Measurements from ENCODE around the gene SLC16A3.

Gene SLC16A3

DNA sequence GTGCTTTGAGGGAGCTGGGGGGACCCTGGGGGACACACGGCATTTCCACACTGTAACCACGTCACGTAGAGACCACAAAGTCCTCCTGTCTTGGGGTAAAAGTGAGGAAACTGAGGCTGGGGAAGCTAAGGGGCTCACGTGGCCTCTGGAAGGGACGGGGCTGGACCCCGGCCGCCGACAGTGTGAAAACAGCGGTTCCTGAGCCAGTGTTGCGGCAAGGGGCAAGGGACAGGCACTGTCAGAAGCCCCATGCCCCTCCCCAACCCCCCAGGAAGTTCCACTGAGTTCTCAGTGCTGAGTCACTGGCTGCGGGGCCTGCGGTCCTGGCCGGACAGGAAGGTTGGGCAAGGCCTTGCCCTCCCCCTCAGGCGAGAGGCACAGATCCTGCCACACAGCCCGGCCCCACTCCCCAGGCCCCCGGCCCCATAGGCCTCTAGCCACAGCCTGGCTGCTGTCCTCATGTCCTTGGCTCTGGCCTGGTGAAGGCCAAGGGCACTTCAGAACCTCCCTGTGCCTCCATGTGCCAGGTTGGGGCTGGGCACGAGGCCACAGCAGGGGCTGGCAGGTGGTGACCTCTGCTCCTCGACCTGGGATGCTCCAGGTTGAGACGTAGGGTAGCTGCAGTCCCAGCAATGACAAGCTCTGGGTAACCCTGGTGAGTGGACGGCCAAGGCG is 11.2 kb upstream of the SLC16A3 start:
- H3K27me3 ChIP-seq (ENCODE audit: low read depth, low read length) = no peaks in the 10 kb centered on the region
- peaks cover 0 to 26% of the 10 kb centered on the region in 2 donors for H3K4me1 ChIP-seq (ENCODE audit: control insufficient read depth in 1 of 2, insufficient read depth in 2 of 2, low read length in 2 of 2)
- peak overlapping the region; percentile 45 for H3K27ac ChIP-seq (ENCODE audit: low read length)
- no peaks in the 10 kb centered on the region for H3K36me3 ChIP-seq (ENCODE audit: control insufficient read depth in 1 of 2, insufficient read depth in 2 of 2, low read length in 2 of 2)
- no peaks in the 10 kb centered on the region for H3K9me3 ChIP-seq (ENCODE audit: control insufficient read depth in 1 of 2, low read length in 2 of 2)
- H3K4me3 ChIP-seq (ENCODE audit: low read depth in 1 of 2, low read length in 2 of 2) = no peak overlapping the region

DNA sequence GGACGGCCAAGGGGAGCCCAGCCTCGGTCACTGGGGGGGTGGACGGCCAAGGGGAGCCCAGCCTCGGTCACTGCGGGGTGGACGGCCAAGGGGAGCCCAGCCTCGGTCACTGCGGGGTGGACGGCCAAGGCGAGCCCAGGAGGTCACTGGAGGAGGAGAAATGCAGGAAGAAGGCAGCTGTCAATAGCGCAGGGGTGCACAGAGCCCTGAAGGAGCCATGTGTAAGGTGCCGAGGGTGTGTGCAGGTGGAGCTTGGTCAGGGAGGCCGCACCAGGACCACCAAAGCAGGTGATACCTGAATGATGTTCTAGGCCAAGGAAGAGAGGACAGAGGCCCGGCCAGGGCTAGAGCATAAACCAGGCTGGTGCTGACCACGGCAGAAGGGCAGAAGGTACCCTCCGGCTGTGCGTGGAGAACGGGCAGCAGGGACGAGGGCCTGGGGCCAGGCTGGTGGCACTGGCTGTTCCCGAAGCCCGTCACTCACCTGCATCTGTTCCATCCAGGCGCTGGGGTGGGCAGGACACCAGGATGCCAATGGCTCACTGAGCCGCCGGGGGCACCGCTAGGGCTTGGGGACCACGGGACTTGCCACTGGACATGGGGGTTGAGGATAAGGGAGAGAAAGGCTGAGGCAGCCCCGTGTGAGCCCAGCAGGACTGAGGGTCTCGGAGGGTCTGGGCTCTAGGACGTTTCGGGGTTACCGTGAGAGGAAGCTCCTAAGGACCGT is 10.3 kb upstream of the SLC16A3 start:
- Histone ChIP-seq H3K27me3 (ENCODE audit: low read depth, low read length) (no peaks in the 10 kb centered on the region), H3K4me1 (ENCODE audit: control insufficient read depth in 1 of 2, insufficient read depth in 2 of 2, low read length in 2 of 2) (peaks cover 0 to 22% of the 10 kb centered on the region in 2 donors), H3K36me3 (ENCODE audit: control insufficient read depth in 1 of 2, insufficient read depth in 2 of 2, low read length in 2 of 2) (no peaks in the 10 kb centered on the region), H3K27ac (ENCODE audit: low read length) (no peak overlapping the region), H3K9me3 (ENCODE audit: control insufficient read depth in 1 of 2, low read length in 2 of 2) (no peaks in the 10 kb centered on the region), H3K4me3 (ENCODE audit: low read depth in 1 of 2, low read length in 2 of 2) (no peak overlapping the region)

DNA sequence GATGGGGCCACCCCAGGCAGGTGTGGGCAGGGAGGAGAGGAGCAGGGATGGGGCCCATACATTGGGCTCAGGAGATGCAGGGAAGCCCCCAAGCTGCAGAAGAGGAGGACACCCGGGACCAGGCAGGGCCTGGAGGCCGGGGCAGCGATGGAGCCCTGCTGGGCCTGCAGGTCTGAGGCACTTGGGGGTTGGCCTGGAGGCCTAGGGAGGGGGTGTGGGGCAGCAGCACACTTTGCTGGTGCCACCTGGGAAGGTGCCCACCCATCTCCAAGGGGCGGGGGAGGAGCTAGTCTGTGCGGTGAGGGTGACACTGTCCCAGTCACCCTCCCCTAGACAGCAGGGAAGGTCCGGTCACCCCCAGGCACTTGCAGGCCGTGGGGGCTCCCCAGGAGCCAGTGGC is 9.8 kb upstream of the SLC16A3 start:
- peaks cover 0 to 18% of the 10 kb centered on the region in 2 donors for H3K4me1 ChIP-seq (ENCODE audit: control insufficient read depth in 1 of 2, insufficient read depth in 2 of 2, low read length in 2 of 2)
- no peak overlapping the region for H3K4me3 ChIP-seq (ENCODE audit: low read depth in 1 of 2, low read length in 2 of 2)
- no peaks in the 10 kb centered on the region for H3K27me3 ChIP-seq (ENCODE audit: low read depth, low read length)
- no peaks in the 10 kb centered on the region for H3K36me3 ChIP-seq (ENCODE audit: control insufficient read depth in 1 of 2, insufficient read depth in 2 of 2, low read length in 2 of 2)
- no peak overlapping the region for H3K27ac ChIP-seq (ENCODE audit: low read length)
- H3K9me3 ChIP-seq (ENCODE audit: control insufficient read depth in 1 of 2, low read length in 2 of 2) = no peaks in the 10 kb centered on the region

DNA sequence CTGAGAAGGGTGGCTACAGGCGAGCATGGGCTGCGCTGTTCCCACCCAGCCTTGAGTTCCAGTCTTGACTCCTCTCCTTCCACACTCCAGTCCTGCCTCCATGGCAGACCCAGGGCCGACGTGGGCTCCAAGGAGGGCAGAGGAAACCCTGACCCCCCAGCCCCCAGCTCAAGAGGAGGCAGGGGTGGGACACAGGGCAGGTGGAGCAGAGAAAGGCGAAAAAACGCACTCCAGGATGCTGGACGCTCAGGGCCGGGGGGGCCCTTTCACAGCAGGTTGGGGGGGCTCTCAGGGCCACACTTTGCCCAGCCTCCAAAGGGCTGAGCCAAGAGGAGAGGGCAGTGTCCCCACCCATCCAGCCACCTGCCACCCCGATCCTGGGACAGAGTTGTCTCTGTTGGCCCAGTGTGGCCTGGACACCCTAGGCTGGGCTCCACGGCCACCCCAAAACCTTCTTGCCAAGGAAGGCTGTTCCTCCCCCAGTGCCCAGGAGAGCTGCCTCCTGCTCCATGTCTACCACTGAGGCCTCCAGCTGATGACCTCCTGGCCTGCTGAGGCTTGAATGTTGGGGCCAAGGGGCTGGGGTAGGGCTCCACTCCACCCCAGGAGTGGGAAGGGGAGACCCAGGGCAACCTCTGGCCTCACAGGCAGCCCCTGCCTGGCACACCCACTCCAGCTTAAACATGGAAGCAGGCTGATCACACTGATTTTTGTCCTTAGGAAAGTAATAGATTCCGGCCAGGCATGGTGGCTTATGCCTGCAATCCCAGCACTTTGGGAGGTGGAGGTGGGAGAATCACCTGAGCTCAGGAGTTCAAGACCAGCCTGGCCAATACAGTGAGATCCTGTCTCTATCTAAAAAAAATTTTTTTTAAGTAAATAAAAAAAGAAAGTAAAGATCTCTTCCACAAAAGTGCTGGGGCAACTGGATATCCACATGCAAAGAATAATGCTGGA is 8.8 kb upstream of the SLC16A3 start:
- Histone ChIP-seq H3K27me3 (ENCODE audit: low read depth, low read length) (no peaks in the 10 kb centered on the region), H3K4me3 (ENCODE audit: low read depth in 1 of 2, low read length in 2 of 2) (no peak overlapping the region), H3K4me1 (ENCODE audit: control insufficient read depth in 1 of 2, insufficient read depth in 2 of 2, low read length in 2 of 2) (peaks cover 0 to 13% of the 10 kb centered on the region in 2 donors), H3K9me3 (ENCODE audit: control insufficient read depth in 1 of 2, low read length in 2 of 2) (no peaks in the 10 kb centered on the region), H3K27ac (ENCODE audit: low read length) (no peak overlapping the region), H3K36me3 (ENCODE audit: control insufficient read depth in 1 of 2, insufficient read depth in 2 of 2, low read length in 2 of 2) (no peaks in the 10 kb centered on the region)

DNA sequence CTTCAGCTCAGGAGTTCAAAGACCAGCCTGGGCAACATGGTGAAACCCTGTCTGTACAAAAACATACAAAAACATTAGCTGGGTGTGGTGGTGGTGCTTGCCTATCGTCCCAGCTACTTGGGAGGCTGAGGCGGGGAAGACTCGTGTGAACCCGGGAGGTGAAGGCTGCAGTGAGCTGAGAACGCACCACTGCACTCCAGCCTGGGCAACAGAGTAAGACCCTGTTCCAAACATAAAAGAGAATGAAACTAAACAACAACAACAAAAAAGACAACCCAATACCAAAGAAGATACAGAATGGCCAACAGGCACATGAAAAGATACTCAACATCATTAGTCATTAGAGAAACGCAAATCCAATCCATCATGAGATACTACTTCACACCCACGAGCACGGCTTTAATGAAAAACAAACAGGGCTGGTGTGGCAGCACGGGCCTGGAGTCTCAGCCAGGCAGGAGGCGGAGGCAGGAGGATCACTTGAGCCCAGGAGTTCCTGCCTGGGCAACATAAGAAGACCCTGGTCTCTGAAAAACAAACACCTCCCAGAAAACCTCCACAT is 7.4 kb upstream of the SLC16A3 start:
- Histone ChIP-seq H3K9me3 (ENCODE audit: control insufficient read depth in 1 of 2, low read length in 2 of 2) (no peaks in the 10 kb centered on the region), H3K27ac (ENCODE audit: low read length) (no peak overlapping the region), H3K4me3 (ENCODE audit: low read depth in 1 of 2, low read length in 2 of 2) (no peak overlapping the region)

DNA sequence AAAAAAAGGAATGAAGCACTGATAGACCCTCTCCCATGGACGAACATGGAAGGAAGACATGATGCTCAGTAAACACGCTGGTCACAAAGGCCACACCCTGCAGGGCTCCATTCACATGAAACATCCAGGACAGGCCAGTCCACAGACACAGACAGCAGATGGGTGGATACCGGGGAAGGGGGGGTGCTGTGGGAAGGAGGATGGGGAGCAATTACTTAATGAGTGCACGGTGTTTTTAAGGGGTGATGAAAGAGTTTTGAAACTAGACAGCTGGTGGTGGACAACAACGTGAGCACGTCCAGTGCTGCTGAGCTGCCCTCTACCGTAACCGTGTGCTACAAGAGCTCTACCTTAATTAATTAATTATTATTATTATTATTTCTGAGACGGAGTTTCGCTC is 6.0 kb upstream of the SLC16A3 start:
- Histone ChIP-seq H3K27ac (ENCODE audit: low read length) (no peak overlapping the region), H3K4me3 (ENCODE audit: low read depth in 1 of 2, low read length in 2 of 2) (no peak overlapping the region), H3K4me1 (ENCODE audit: control insufficient read depth in 1 of 2, insufficient read depth in 2 of 2, low read length in 2 of 2) (no peaks in the 10 kb centered on the region), H3K9me3 (ENCODE audit: control insufficient read depth in 1 of 2, low read length in 2 of 2) (no peaks in the 10 kb centered on the region), H3K27me3 (ENCODE audit: low read depth, low read length) (no peaks in the 10 kb centered on the region), H3K36me3 (ENCODE audit: control insufficient read depth in 1 of 2, insufficient read depth in 2 of 2, low read length in 2 of 2) (no peaks in the 10 kb centered on the region)

More for the DNA sequence above, 7.4 kb upstream of the SLC16A3 start:
- H3K4me1 ChIP-seq (ENCODE audit: control insufficient read depth in 1 of 2, insufficient read depth in 2 of 2, low read length in 2 of 2) = peaks cover 0 to 1% of the 10 kb centered on the region in 2 donors
- H3K27me3 ChIP-seq (ENCODE audit: low read depth, low read length) = no peaks in the 10 kb centered on the region
- no peaks in the 10 kb centered on the region for H3K36me3 ChIP-seq (ENCODE audit: control insufficient read depth in 1 of 2, insufficient read depth in 2 of 2, low read length in 2 of 2)

DNA sequence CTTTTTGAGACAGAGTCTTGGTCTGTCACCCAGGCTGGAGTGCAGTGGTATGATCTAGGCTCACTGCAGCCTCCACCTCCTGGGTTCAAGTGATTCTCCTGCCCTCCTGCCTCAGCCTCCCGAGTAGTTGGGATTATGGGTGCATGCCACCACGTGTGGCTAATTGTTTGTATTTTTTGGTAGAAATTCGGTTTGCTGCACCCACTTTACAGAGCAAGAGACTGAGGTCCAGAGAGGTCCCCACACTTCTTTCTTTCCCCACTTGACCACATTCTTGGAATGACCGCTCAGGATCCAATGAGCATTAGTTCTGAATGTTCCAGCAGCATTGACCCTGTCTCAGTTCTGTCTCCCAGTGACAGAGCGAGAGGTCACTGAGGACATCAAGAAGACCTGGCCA is 5.3 kb upstream of the SLC16A3 start:
- Histone ChIP-seq H3K9me3 (ENCODE audit: control insufficient read depth in 1 of 2, low read length in 2 of 2) (no peaks in the 10 kb centered on the region), H3K36me3 (ENCODE audit: control insufficient read depth in 1 of 2, insufficient read depth in 2 of 2, low read length in 2 of 2) (no peaks in the 10 kb centered on the region), H3K4me3 (ENCODE audit: low read depth in 1 of 2, low read length in 2 of 2) (no peak overlapping the region), H3K27ac (ENCODE audit: low read length) (no peak overlapping the region), H3K27me3 (ENCODE audit: low read depth, low read length) (no peaks in the 10 kb centered on the region), H3K4me1 (ENCODE audit: control insufficient read depth in 1 of 2, insufficient read depth in 2 of 2, low read length in 2 of 2) (no peaks in the 10 kb centered on the region)

DNA sequence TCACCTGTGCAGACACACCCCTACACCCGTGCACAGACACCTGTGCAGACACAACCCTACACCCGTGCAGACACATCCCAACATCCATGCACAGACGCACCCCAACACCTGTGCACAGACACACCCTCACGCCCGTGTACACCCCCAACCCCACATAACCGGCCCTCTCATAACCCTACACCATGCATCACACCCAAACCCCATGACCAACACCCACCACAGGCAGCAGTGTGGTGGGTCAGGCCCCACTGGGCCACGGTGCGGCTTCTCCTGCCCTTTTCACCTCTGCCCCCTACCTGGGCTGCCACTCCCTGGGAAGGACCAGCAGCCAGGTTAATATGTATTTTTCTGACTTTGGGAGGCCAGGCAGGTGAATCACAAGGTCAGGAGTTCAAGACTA is 4.2 kb upstream of the SLC16A3 start:
- Histone ChIP-seq H3K9me3 (ENCODE audit: control insufficient read depth in 1 of 2, low read length in 2 of 2) (no peaks in the 10 kb centered on the region), H3K36me3 (ENCODE audit: control insufficient read depth in 1 of 2, insufficient read depth in 2 of 2, low read length in 2 of 2) (no peaks in the 10 kb centered on the region), H3K27ac (ENCODE audit: low read length) (no peak overlapping the region), H3K4me1 (ENCODE audit: control insufficient read depth in 1 of 2, insufficient read depth in 2 of 2, low read length in 2 of 2) (peaks cover 0 to 3% of the 10 kb centered on the region in 2 donors), H3K27me3 (ENCODE audit: low read depth, low read length) (no peaks in the 10 kb centered on the region), H3K4me3 (ENCODE audit: low read depth in 1 of 2, low read length in 2 of 2) (no peak overlapping the region)

DNA sequence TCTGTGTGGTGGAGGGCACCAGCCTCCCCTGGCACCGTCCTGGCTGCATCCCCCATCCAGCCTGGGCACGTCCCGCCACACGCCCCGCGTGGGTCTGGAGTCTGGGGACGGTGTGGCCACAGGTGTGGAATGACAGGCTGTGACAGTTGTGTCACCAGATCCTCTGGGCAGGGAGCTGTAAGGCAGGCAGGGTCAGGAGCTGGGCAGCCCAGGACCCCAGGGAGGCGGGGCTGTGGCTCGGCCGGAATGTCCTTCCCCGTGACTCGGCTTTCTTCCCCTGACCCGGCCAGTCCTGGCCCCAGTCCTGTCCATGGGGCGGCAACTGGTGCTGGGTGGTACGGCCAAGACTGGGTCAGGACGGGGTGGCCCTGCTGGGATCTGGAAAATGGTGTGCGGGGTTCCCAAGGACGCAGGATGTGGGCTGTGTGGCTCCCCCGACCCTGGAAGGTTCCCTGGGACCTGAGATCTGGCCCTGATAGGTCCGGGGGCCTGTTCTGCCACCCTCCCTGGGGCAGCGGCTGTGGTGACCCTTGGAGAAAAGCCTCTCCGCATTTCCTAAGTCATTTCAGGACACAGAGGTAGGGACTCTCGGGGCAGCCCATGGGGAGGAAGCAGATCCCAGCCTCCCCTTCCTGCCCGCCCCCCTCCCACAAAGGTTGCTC is 3.3 kb upstream of the SLC16A3 start:
- H3K4me3 ChIP-seq (ENCODE audit: low read depth in 1 of 2, low read length in 2 of 2) = no peak overlapping the region
- H3K36me3 ChIP-seq (ENCODE audit: control insufficient read depth in 1 of 2, insufficient read depth in 2 of 2, low read length in 2 of 2) = no peaks in the 10 kb centered on the region
- H3K27ac ChIP-seq (ENCODE audit: low read length) = no peak overlapping the region
- H3K27me3 ChIP-seq (ENCODE audit: low read depth, low read length) = no peaks in the 10 kb centered on the region
- H3K4me1 ChIP-seq (ENCODE audit: control insufficient read depth in 1 of 2, insufficient read depth in 2 of 2, low read length in 2 of 2) = peaks cover 0 to 12% of the 10 kb centered on the region in 2 donors
- H3K9me3 ChIP-seq (ENCODE audit: control insufficient read depth in 1 of 2, low read length in 2 of 2) = no peaks in the 10 kb centered on the region

DNA sequence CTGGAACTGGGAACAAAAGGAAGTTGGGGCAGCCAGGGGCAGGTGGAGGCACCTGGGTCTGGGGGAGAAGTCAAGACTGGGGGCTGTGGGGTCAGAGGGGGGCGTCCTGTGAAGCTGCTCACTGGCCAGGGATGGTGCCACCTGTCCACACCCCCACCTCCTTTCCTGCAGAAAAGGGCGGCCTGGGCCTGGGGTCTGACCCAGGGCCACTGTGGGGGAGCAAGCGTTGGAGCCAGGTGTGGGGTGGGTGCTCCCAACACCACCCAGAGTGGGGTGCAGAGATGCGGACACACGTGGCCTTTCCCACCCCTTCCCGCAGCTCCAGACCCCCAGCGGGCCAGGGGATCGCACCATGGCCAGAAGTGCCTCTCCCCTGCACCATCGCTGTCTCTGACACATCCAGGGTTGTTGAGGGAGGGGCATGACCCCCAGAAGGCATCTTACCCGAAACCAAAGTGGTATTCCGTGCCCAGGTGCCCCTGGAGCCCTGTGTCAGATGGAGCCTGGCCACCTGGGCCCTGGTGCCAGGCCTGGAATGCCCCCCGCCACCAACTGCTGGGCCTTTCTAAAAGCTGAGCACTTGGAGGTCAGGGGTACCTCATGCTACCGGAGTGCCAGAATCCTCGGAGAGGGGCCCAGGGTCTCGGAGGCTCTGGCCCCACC is 2.6 kb upstream of the SLC16A3 start:
- Histone ChIP-seq H3K27ac (ENCODE audit: low read length) (no peak overlapping the region), H3K4me1 (ENCODE audit: control insufficient read depth in 1 of 2, insufficient read depth in 2 of 2, low read length in 2 of 2) (peaks cover 0 to 15% of the 10 kb centered on the region in 2 donors), H3K36me3 (ENCODE audit: control insufficient read depth in 1 of 2, insufficient read depth in 2 of 2, low read length in 2 of 2) (no peaks in the 10 kb centered on the region), H3K27me3 (ENCODE audit: low read depth, low read length) (no peaks in the 10 kb centered on the region), H3K9me3 (ENCODE audit: control insufficient read depth in 1 of 2, low read length in 2 of 2) (no peaks in the 10 kb centered on the region), H3K4me3 (ENCODE audit: low read depth in 1 of 2, low read length in 2 of 2) (no peak overlapping the region)
